ENCODE data around the gene SENP8.
A peak's percentile ranks its signal among the peaks of the same experiment; 100 is the strongest.

Gene SENP8

GRCh38 chr15:72116731-72117485, 1.3 kb upstream of the SENP8 start:
- TF ChIP-seq CTCF (IDR thresholded peaks at IDR 0.05; ENCODE audit: low read depth, low read length): no peak

GRCh38 chr15:72117486-72118016, 652 bp upstream of the SENP8 start:
- Histone ChIP-seq H3K9me3 (ENCODE audit: severe bottlenecking) (no peaks in the 10 kb centered on the region), H3K27me3 (ENCODE audit: insufficient read depth, low read depth, severe bottlenecking) (no peaks in the 10 kb centered on the region), H3K27ac (peak overlapping the region; percentile 80), H3K36me3 (peaks cover 2% of the 10 kb centered on the region; the same call in 1 of the 2 replicates), H3K4me3 (ENCODE audit: low read depth, low read length) (peak overlapping the region; percentile 91)
- TF ChIP-seq CTCF (IDR thresholded peaks at IDR 0.05; ENCODE audit: low read depth, low read length): no peak
- DNase-seq: peak; percentile 66

More at GRCh38 chr15:72116731-72117485, 1.3 kb upstream of the SENP8 start:
- DNase-seq: peak; percentile 21
- Histone ChIP-seq H3K27ac (peak overlapping the region; percentile 80), H3K4me3 (ENCODE audit: low read depth, low read length) (peak overlapping the region; percentile 91), H3K36me3 (peaks cover 2% of the 10 kb centered on the region; the same call in 1 of the 2 replicates), H3K9me3 (ENCODE audit: severe bottlenecking) (no peaks in the 10 kb centered on the region), H3K27me3 (ENCODE audit: insufficient read depth, low read depth, severe bottlenecking) (no peaks in the 10 kb centered on the region)

- Histone ChIP-seq H3K27me3 (ENCODE audit: insufficient read depth, low read depth, severe bottlenecking) (no peaks in the 10 kb centered on the region), H3K4me3 (ENCODE audit: low read depth, low read length) (no peak overlapping the region), H3K9me3 (ENCODE audit: severe bottlenecking) (no peaks in the 10 kb centered on the region), H3K36me3 (no peaks in the 10 kb centered on the region), H3K27ac (no peak overlapping the region)
- no peak for TF ChIP-seq CTCF (IDR thresholded peaks at IDR 0.05; ENCODE audit: low read depth, low read length)
- DNase-seq: no peak
These were observed 6.0 kb downstream of the SENP8 start for GRCh38 chr15:72124218-72124617.

- Histone ChIP-seq H3K27ac (no peak overlapping the region), H3K36me3 (no peaks in the 10 kb centered on the region), H3K4me3 (ENCODE audit: low read depth, low read length) (no peak overlapping the region), H3K27me3 (ENCODE audit: insufficient read depth, low read depth, severe bottlenecking) (no peaks in the 10 kb centered on the region), H3K9me3 (ENCODE audit: severe bottlenecking) (no peaks in the 10 kb centered on the region)
- no peak for DNase-seq
- TF ChIP-seq CTCF (IDR thresholded peaks at IDR 0.05; ENCODE audit: low read depth, low read length): no peak
These were observed 9.6 kb downstream of the SENP8 start for GRCh38 chr15:72127724-72128322.

- H3K27ac ChIP-seq: no peak overlapping the region
- no peaks in the 10 kb centered on the region for H3K36me3 ChIP-seq
- H3K27me3 ChIP-seq (ENCODE audit: insufficient read depth, low read depth, severe bottlenecking): no peaks in the 10 kb centered on the region
- no peak for DNase-seq
- H3K9me3 ChIP-seq (ENCODE audit: severe bottlenecking): no peaks in the 10 kb centered on the region
- no peak overlapping the region for H3K4me3 ChIP-seq (ENCODE audit: low read depth, low read length)
- TF ChIP-seq CTCF (IDR thresholded peaks at IDR 0.05; ENCODE audit: low read depth, low read length): no peak
These were observed 10.2 kb downstream of the SENP8 start for GRCh38 chr15:72128359-72128758.
